OCI-LY7 (cell line): ENCODE results near the gene STK10. TPM values are rescaled to one million over a fixed set of nuclear protein-coding genes. Genes with fewer than 3 reads are reported as not detected.
"Not testable (repeated sequence)": the region's sequence is repeated elsewhere in the genome, so short reads cannot be mapped to it uniquely, and the experiment has no call there.

Source experiments
- BruUV-seq: library from RNA; stranded (reverse); fragments of 400-500 nt; replicated peaks from 2 replicates; lab custom pipeline; 2021; lab: Mats Ljungman, UMichigan
- CTCF ChIA-PET: fragments of 300-600 bp; sonication (Branson Sonifier 250); formaldehyde crosslinking; loops from one replicate; lab custom pipeline; 2022; ENCODE audit warnings: antibody characterized with exemption; ENCODE audit not compliant: unreplicated experiment; lab: Charles Lee
- POLR2A ChIA-PET: fragments of 300-600 bp; sonication (Branson Sonifier 250); formaldehyde crosslinking; loops from one replicate; lab custom pipeline; 2022; ENCODE audit warnings: antibody characterized with exemption; lab: Charles Lee
- DNase-seq: peaks from one replicate; pipeline ENCODE4 v3.0.0-alpha.2; 2015; ENCODE audit warnings: low spot score
- H2AFZ ChIP-seq: fragments of 200-600 bp; sonication (generic), shearing (Covaris generic); 2 replicates; pipeline ENCODE4 v1.6.1; 2014; ENCODE audit warnings: mild to moderate bottlenecking, antibody characterized with exemption, low read length, moderate library complexity
- H3K27ac ChIP-seq: fragments of 200-600 bp; sonication (generic); 2 replicates; pipeline ENCODE4 v1.5.1; 2014; ENCODE audit warnings: mixed run types, low read depth, mild to moderate bottlenecking, moderate library complexity, low read length, inconsistent platforms; ENCODE audit not compliant: poor library complexity, severe bottlenecking
- H3K36me3 ChIP-seq: fragments of 200-600 bp; sonication (generic); 2 replicates; pipeline ENCODE4 v1.6.1; 2014; ENCODE audit warnings: mild to moderate bottlenecking, antibody characterized with exemption, low read length, moderate library complexity, mixed read lengths; ENCODE audit not compliant: insufficient read depth
- H3K4me1 ChIP-seq: fragments of 200-600 bp; sonication (generic); 2 replicates; pipeline ENCODE4 v1.5.1; 2014; ENCODE audit warnings: mild to moderate bottlenecking, low read length; ENCODE audit not compliant: insufficient read depth, poor library complexity, severe bottlenecking
- H3K4me2 ChIP-seq: fragments of 200-600 bp; sonication (generic); 2 replicates; pipeline ENCODE4 v1.6.1; 2014; ENCODE audit warnings: mild to moderate bottlenecking, low read length
- H3K4me3 ChIP-seq: fragments of 200-600 bp; sonication (generic); 2 replicates; pipeline ENCODE4 v1.5.1; 2014; ENCODE audit warnings: mild to moderate bottlenecking, low read depth, low read length; ENCODE audit not compliant: poor library complexity, severe bottlenecking
- H3K79me2 ChIP-seq: fragments of 200-600 bp; sonication (generic); 2 replicates; pipeline ENCODE4 v1.6.1; 2016; ENCODE audit warnings: low read depth, mild to moderate bottlenecking, low read length, moderate library complexity, mixed read lengths; ENCODE audit not compliant: insufficient read depth
- H3K9me2 ChIP-seq: fragments of 200-600 bp; sonication (generic); 2 replicates; pipeline ENCODE4 v1.6.1; 2016; ENCODE audit warnings: mild to moderate bottlenecking, low read length, mixed read lengths; ENCODE audit not compliant: insufficient read depth
- H3K9me3 ChIP-seq: fragments of 200-600 bp; sonication (generic); 2 replicates; pipeline ENCODE4 v1.6.1; 2014; ENCODE audit warnings: mild to moderate bottlenecking, mixed run types, low read length, mixed read lengths
- H4K20me1 ChIP-seq: fragments of 200-600 bp; sonication (generic); 2 replicates; pipeline ENCODE4 v1.6.1; 2014; ENCODE audit warnings: mild to moderate bottlenecking, antibody characterized with exemption, low read length, moderate library complexity, mixed read lengths; ENCODE audit not compliant: insufficient read depth
- CTCF ChIP-seq: fragments of 200-600 bp; sonication (generic); conservative IDR thresholded peaks from 2 replicates; pipeline ENCODE4 v1.5.1; 2014; ENCODE audit warnings: mild to moderate bottlenecking, antibody characterized with exemption, low read length, moderate library complexity, mixed read lengths
- EZH2phosphoT487 ChIP-seq: fragments of 200-600 bp; sonication (generic); IDR thresholded peaks from 2 replicates; pipeline ENCODE4 v1.6.1; 2018; ENCODE audit warnings: low read depth, borderline replicate concordance, mild to moderate bottlenecking, mixed run types, antibody characterized with exemption, low read length, moderate library complexity, mixed read lengths
- intact Hi-C: fragments of 100-400 bp; cut with micrococcal nuclease; formaldehyde crosslinking; loops from one replicate; pipeline ENCODE4 v1.10.0; 2022; ENCODE audit not compliant: unreplicated experiment
- total RNA-seq, 2 experiments: library from RNA; depleted of rRNA in 1 of 2; stranded (reverse); fragments of >200 nt in 1 of 2; shearing (Covaris generic) in 1 of 2; gene quantifications; 2 replicates each; pipeline ENCODE4 v1.2.3, GENCODE V29; 2014 to 2022

Gene STK10
- total RNA-seq, 2 experiments from 2014 or later = 53.7 to 89.7 TPM

GRCh38 chr5:172156541-172156994 lies 31.5 kb downstream of the STK10 start:
- H2AFZ ChIP-seq = no peak overlapping the region
- H4K20me1 ChIP-seq = no peaks in the 10 kb centered on the region
- peaks cover 4% of the 10 kb centered on the region; the same call in 1 of the 2 replicates for H3K79me2 ChIP-seq
- DNase-seq = no peak
- no peak overlapping the region for H3K4me3 ChIP-seq
- ChIA-PET POLR2A (interaction anchor here (0.7 to 2.1 kb wide), 5 partner anchors 12 to 42 kb away, joined by 3 to 8 read pairs (median 4); no protein-coding TSS in a partner anchor), CTCF (no interaction called here)
- H3K9me2 ChIP-seq = no peaks in the 10 kb centered on the region
- H3K4me2 ChIP-seq = no peak overlapping the region
- peaks cover 69% of the 10 kb centered on the region for H3K4me1 ChIP-seq
- H3K9me3 ChIP-seq = no peaks in the 10 kb centered on the region
- intact Hi-C loops = no loop called here
- BruUV-seq = no TSS peak
- no peak overlapping the region for H3K27ac ChIP-seq
- TF ChIP-seq CTCF (no peak), EZH2phosphoT487 (no peak)
- peaks cover 61% of the 10 kb centered on the region for H3K36me3 ChIP-seq

- H3K9me3 ChIP-seq, H3K79me2 ChIP-seq, H2AFZ ChIP-seq, H3K27ac ChIP-seq, H3K4me2 ChIP-seq, CTCF ChIA-PET, H3K9me2 ChIP-seq, BruUV-seq, intact Hi-C loops, H3K4me3 ChIP-seq, H4K20me1 ChIP-seq: not testable (repeated sequence)
- peak; percentile 42 for DNase-seq
- POLR2A ChIA-PET = interaction anchor here (1.0 to 2.1 kb wide), 5 partner anchors 10 to 44 kb away, joined by 3 to 8 read pairs (median 4); no protein-coding TSS in a partner anchor
- Histone ChIP-seq H3K4me1 (peaks cover 70% of the 10 kb centered on the region), H3K36me3 (peaks cover 62% of the 10 kb centered on the region)
Measured at GRCh38 chr5:172155101-172155500, 32.9 kb downstream of the STK10 start.

- no peak overlapping the region for H3K27ac ChIP-seq
- no TSS peak for BruUV-seq
- peaks cover 56% of the 10 kb centered on the region for H3K4me1 ChIP-seq
- ChIA-PET CTCF (no interaction called here), POLR2A (interaction anchor here (0.6 to 1.2 kb wide), 5 partner anchors 13 to 451 kb away, joined by 3 to 4 read pairs (median 4); no protein-coding TSS in a partner anchor)
- H3K9me3 ChIP-seq = no peaks in the 10 kb centered on the region
- intact Hi-C loops = no loop called here
- H3K79me2 ChIP-seq = no peaks in the 10 kb centered on the region; the same call in 1 of the 2 replicates
- no peak for DNase-seq
- H3K36me3 ChIP-seq = peaks cover 59% of the 10 kb centered on the region
- H3K4me2 ChIP-seq = no peak overlapping the region
- TF ChIP-seq CTCF (no peak), EZH2phosphoT487 (no peak)
- no peak overlapping the region for H3K4me3 ChIP-seq
- no peak overlapping the region for H2AFZ ChIP-seq
- no peaks in the 10 kb centered on the region for H4K20me1 ChIP-seq
- H3K9me2 ChIP-seq = no peaks in the 10 kb centered on the region
Measured at GRCh38 chr5:172153695-172154094, 34.3 kb downstream of the STK10 start.
